D721Med (cell line): ENCODE measurements around the gene PIAS4.

Experiments
- DNase-seq: peaks from one replicate; pipeline ENCODE4 v3.0.0; 2011; ENCODE audit warnings: low spot score; ENCODE audit not compliant: insufficient read length
- FAIRE-seq: peaks from 2 replicates; lab custom pipeline; 2011; peaks lifted over from hg19 to GRCh38; lab: Jason Lieb, UNC
- CTCF ChIP-seq: IDR thresholded peaks from 2 replicates; pipeline ENCODE4 v1.5.1; 2012; ENCODE audit warnings: mild to moderate bottlenecking, control low read depth; ENCODE audit not compliant: insufficient read depth; ENCODE audit errors: missing control alignments

Gene PIAS4

GRCh38 chr19:3979674-3980352, 27.7 kb upstream of the PIAS4 start:
- DNase-seq (peak; percentile 17), FAIRE-seq (no peak)
- TF ChIP-seq CTCF = no peak

GRCh38 chr19:3980353-3981251, 26.9 kb upstream of the PIAS4 start:
- FAIRE-seq = no peak
- DNase-seq = peak; percentile 23
- no peak for TF ChIP-seq CTCF

GRCh38 chr19:3981373-3981735, 26.2 kb upstream of the PIAS4 start:
- DNase-seq (no peak), FAIRE-seq (no peak)
- TF ChIP-seq CTCF = no peak

- FAIRE-seq (no peak), DNase-seq (peak; percentile 17)
- no peak for TF ChIP-seq CTCF
Observed at GRCh38 chr19:3981736-3982681, 25.5 kb upstream of the PIAS4 start.

GRCh38 chr19:3982701-3983541, 24.6 kb upstream of the PIAS4 start:
- no peak for FAIRE-seq
- no peak for TF ChIP-seq CTCF
- peak; percentile 21 for DNase-seq

GRCh38 chr19:3983542-3983914, 24.0 kb upstream of the PIAS4 start:
- no peak for TF ChIP-seq CTCF
- DNase-seq (no peak), FAIRE-seq (no peak)
